ENCODE data around the gene CARD11. TPM values are rescaled to one million over a fixed set of nuclear protein-coding genes. Genes with fewer than 3 reads are reported as not detected.

Gene CARD11
- total RNA-seq, 6 experiments from 2014 or later = 0.37 to 0.90 (median 0.50) TPM

GRCh38 chr7:2993396-2993795 is 50.3 kb downstream of the CARD11 start:
- TF ChIP-seq CTCF (IDR thresholded peaks at IDR 0.05) (no peak), POLR2A (IDR thresholded peaks at IDR 0.05) (no peak)
- intact Hi-C loops (cut with DNase I) = no loop called here
- 56% methylated on average over 6 of the region's 17 CpGs for WGBS (ENCODE audit: insufficient coverage, low coverage, low lambda C conversion rate, missing lambda C conversion rate)
- peak in 1 of 3 donors; percentile 33 for DNase-seq
- Histone ChIP-seq H3K4me3 (no peak overlapping the region), H3K9me3 (no peaks in the 10 kb centered on the region), H3K27ac (no peak overlapping the region), H3K36me3 (no peaks in the 10 kb centered on the region), H3K4me1 (no peaks in the 10 kb centered on the region), H3K27me3 (no peaks in the 10 kb centered on the region)
- ATAC-seq = no peak

- DNase-seq = no peak
- Histone ChIP-seq H3K4me3 (no peak overlapping the region), H3K9me3 (no peaks in the 10 kb centered on the region)
These were observed 52.7 kb downstream of the CARD11 start for GRCh38 chr7:2990949-2991470.

GRCh38 chr7:2986561-2986960 is 57.1 kb downstream of the CARD11 start:
- no peaks in the 10 kb centered on the region for H3K9me3 ChIP-seq
- H3K27me3 ChIP-seq = no peaks in the 10 kb centered on the region
- no peak overlapping the region for H3K27ac ChIP-seq
- H3K4me3 ChIP-seq = no peak overlapping the region
- TF ChIP-seq POLR2A (IDR thresholded peaks at IDR 0.05) (no peak), CTCF (IDR thresholded peaks at IDR 0.05) (no peak)
- DNase-seq (no peak), ATAC-seq (no peak)
- intact Hi-C loops (cut with DNase I) = no loop called here
- 73% methylated on average over 9 of the region's 18 CpGs for WGBS (ENCODE audit: insufficient coverage, low coverage, low lambda C conversion rate, missing lambda C conversion rate)
- H3K36me3 ChIP-seq = no peaks in the 10 kb centered on the region
- no peaks in the 10 kb centered on the region for H3K4me1 ChIP-seq

More at GRCh38 chr7:2990949-2991470, 52.7 kb downstream of the CARD11 start:
- intact Hi-C loops (cut with DNase I) = no loop called here
- Histone ChIP-seq H3K36me3 (no peaks in the 10 kb centered on the region), H3K4me1 (no peaks in the 10 kb centered on the region), H3K27me3 (no peaks in the 10 kb centered on the region), H3K27ac (no peak overlapping the region)
- no peak for ATAC-seq
- WGBS (ENCODE audit: insufficient coverage, low coverage, low lambda C conversion rate, missing lambda C conversion rate) = 28% methylated on average over 6 of the region's 6 CpGs
- TF ChIP-seq CTCF (IDR thresholded peaks at IDR 0.05) (no peak), POLR2A (IDR thresholded peaks at IDR 0.05) (no peak)

- TF ChIP-seq CTCF (IDR thresholded peaks at IDR 0.05) = no peak
- TF ChIP-seq POLR2A (IDR thresholded peaks at IDR 0.05) = no peak
- no peaks in the 10 kb centered on the region for H3K36me3 ChIP-seq
- 64% methylated on average over 6 of the region's 14 CpGs for WGBS (ENCODE audit: insufficient coverage, low coverage, low lambda C conversion rate, missing lambda C conversion rate)
- no peaks in the 10 kb centered on the region for H3K4me1 ChIP-seq
- no peaks in the 10 kb centered on the region for H3K27me3 ChIP-seq
- no peak overlapping the region for H3K27ac ChIP-seq
- intact Hi-C loops (cut with DNase I) = no loop called here
- ATAC-seq (peak in 1 of 4 donors; percentile 21), DNase-seq (no peak)
- H3K4me3 ChIP-seq = no peak overlapping the region
- no peaks in the 10 kb centered on the region for H3K9me3 ChIP-seq
These were observed 57.8 kb downstream of the CARD11 start for GRCh38 chr7:2985866-2986265.

GRCh38 chr7:2984091-2984490 is 59.6 kb downstream of the CARD11 start:
- Histone ChIP-seq H3K4me3 (no peak overlapping the region), H3K36me3 (no peaks in the 10 kb centered on the region), H3K27me3 (no peaks in the 10 kb centered on the region), H3K9me3 (no peaks in the 10 kb centered on the region), H3K4me1 (no peaks in the 10 kb centered on the region), H3K27ac (no peak overlapping the region)
- TF ChIP-seq CTCF (IDR thresholded peaks at IDR 0.05) = no peak
- TF ChIP-seq POLR2A (IDR thresholded peaks at IDR 0.05) = no peak
- 47% methylated on average over 6 of the region's 6 CpGs for WGBS (ENCODE audit: insufficient coverage, low coverage, low lambda C conversion rate, missing lambda C conversion rate)
- DNase-seq (no peak), ATAC-seq (no peak)
- intact Hi-C loops (cut with DNase I) = no loop called here

All from right lobe of liver (tissue), 6 donors.